Diencephalon (tissue), 1 donor: ENCODE measurements around the gene MRPL24. TPM values are rescaled to one million over a fixed set of nuclear protein-coding genes. Genes with fewer than 3 reads are reported as not detected.

Source experiments
- total RNA-seq: library from RNA; depleted of rRNA; stranded (reverse); fragments of >200 nt; gene quantifications from one replicate; pipeline ENCODE4 v1.2.3, GENCODE V29; 2014

MRPL24 gene
- total RNA-seq: 21.5 TPM

DNA sequence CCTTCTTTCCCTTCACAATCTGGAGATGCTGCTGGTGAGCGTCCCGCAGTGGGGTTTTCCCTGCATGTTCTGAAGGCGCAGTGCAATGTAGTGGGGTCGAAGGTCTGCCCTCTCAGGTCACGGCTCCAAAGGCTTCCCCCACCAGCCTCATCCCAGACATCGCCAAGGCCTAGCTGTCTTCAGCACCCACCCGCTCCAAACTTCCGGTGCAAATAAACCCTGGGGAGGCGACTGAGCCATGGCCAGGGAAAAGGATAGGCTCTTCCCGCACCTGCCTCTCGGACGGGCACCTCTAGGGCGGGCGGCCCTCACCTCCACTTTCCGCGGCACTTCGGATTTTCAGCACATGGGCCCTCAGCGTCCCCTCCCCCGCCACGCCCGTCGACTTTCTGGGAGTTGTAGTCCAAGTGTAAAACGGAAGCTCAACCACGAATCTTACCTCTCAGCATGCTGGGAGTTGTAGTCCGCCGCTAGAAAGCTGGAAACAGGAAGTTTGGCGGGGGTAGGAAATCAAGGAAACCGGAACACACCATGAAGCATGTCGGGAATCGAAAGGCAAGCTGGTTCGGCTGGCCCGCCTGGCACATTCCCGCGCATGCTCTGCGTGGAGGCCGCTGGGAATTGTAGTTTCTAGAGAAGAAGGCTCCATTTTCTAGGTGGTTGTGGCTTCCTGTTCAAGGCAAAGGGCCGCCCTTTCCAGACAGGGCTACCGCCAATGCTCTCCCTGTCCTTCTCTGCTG is at the start of gene MRPL24:
Gene MRPL24 (minus strand): TSS at position 348 of the 740 bp plus-strand sequence. CDS start 2,384 bp downstream, outside the sequence.

DNA sequence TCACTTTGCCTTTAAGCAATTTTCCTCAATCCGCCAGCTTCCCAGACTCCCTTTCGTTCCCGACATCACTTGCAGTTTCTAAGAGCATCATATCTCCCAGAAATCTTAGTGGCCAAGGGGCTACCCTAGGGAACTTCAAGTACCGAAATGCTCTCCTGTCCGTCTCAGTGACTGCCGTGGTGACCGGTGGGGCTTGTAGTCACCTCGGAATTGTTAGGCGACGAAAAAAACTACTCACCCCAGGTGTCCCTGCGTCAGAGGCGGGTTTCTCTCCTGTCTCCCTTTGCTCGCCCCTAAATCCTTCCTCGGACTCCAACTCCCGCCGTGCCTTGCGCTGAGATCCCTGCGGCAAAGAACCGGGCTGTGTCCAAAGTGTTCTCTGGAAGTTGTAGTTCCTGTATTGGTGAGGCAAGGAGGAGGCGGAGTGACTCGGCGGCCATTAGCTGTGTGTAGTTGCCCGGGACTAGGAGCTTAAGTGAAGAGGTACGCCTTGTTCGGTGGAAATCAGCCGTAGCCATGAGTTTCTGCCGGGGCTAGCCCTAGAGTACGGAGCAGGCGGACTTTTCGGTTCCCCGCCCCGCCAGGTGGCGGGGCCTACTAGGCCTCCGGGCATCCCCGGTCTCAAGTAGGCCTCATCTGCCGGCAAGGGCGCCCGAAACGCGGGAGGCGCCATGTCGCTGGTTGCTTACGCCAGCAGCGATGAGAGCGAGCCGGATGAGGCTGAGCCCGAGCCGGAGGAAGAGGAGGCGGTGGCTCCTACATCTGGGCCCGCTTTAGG is 26.4 kb upstream of the MRPL24 start, which contains the start of gene PRCC:
Gene PRCC (plus strand): TSS at position 435 of the 778 bp plus-strand sequence. CDS start 237 bp downstream, at position 672.

DNA sequence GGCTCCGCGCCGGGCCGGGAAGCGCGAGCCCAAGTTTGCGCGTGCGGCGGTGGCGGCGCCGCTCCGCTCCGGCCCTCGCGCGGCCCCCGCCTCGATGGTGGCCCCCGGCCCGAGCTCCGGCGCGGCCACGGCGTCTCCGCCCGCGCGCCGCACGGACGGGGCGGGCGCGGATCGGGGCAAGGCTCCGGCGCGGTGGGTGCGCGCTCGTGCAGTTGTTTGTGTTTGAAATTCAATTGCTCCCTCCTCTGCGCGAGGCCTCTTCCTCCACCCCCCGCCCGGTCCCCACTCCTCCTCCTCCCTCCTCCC is 10.5 kb upstream of the MRPL24 start, which contains the start of gene HDGF:
Gene HDGF (minus strand): TSS at position 225 of the 306 bp plus-strand sequence. CDS start 246 bp downstream, outside the sequence.

DNA sequence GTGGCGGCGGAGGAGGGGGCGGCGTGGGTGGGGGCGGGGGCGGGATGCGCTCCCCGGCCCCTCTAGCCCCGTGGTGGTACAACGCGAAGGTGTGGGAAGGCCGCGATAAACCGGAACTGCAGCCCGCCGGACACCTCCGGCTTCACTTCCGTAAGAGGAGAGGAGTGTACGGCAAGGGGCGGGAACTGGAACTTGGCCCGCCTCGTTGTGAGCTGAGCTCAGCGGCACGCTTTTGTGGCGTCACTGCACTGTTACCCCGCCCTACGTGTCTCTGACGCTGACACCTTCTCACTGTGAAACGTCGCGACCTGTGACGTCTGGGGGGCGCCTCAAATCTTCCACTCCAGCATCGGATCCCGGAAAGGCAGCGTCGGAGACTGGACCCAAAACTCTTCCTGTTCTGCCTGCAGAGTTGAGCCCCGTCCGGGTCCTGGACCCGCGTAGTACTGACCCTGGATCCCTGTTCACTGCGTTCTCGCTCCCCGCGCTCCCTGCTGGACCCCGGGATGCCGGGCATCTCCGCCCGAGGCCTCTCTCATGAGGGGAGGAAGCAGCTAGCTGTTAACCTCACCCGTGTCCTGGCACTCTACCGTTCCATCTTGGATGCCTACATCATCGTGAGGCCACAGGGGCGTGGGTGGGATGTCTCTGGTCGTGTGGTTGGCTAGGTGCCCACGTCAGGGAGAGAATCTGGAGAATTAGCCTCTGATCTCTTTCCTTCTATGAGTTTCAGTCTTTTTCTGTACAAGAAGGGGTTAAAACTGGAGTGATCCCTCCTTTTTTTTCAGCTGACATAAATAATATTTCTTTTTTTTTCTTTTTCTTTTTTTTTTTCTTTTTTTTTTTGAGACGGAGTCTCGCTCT is 12.1 kb downstream of the MRPL24 start, which contains the start of gene ISG20L2:
Gene ISG20L2 (minus strand): TSS at position 168 of the 864 bp plus-strand sequence. CDS start 1,114 bp downstream, outside the sequence.

DNA sequence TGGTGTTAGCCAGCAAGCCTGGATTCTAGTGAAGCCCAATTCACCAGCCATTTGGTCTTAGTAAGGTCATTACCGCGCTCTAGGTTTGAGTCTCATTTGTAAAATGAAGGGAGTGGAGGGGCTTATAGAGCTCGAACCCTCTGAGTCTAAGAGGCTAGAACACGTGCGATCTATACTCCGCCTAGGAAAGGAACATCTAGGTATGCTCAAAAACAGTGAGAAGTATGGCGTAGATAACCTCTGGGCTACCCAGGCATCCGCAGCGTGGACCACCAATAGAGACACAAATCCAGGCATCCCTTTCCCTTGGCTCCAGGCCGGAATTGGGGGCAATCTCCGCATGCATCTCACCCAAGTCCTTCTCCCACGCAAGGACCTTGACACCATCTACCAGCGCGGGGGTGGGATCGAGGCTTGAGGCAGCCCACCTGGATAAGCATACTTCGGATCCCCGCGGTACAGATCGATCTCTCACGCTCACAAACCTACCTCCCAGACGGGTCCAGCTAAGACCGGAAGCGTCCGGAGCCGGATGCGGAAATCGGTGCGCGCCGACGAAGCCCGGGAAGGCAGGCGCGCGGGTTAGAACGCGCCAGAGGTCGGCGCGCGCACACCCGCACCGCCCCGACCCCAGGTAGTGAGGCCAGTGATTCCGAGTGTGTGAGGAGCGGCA is 12.8 kb downstream of the MRPL24 start, which contains the start of gene METTL25B:
Gene METTL25B (plus strand): TSS at position 544 of the 673 bp plus-strand sequence. CDS start 636 bp downstream, outside the sequence.

DNA sequence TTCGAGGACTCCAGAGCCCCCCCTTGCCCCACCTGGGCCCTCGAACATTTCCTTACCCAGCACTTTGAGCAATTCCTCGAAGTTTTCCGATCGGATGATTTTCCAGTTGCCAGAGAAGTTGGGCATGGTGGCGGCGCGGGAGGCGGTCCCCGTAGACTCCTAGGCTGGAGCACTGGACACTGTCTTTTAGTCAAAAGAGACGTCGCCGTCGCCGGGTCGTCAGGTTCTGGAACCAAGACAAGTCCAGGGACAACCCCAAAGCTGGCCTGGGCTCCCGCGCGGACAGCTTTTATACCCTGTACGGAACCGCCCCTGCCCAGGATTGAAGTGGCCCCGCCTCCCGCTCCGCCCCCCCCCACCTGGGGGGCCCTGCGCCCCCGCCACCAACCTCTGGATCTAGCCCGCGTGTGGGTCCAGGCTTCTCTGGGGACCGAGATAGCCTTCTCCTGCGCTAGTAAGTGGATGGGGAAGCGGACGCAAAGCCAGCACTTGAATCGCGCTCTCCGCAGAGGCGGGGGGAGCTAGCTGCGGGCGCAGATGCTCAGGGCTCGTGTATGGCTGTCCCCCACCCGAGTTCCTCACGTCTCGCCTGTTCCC is 35.5 kb downstream of the MRPL24 start, which contains the start of gene CRABP2:
Gene CRABP2 (minus strand): TSS at position 263 of the 597 bp plus-strand sequence. CDS start 137 bp downstream, at position 126.

Other genes with a start within 250 kb of the MRPL24 start
- gene MEF2D, start 240.3 kb downstream of the MRPL24 start, total RNA-seq: 7.6 TPM
- 3.5 TPM for gene IQGAP3, start 168.5 kb downstream of the MRPL24 start, total RNA-seq
- gene TTC24, start 161.4 kb downstream of the MRPL24 start, total RNA-seq: not detected
- 54.0 TPM for gene NAXE, start 149.3 kb downstream of the MRPL24 start, total RNA-seq
- 11.5 TPM for gene GPATCH4, start 139.6 kb downstream of the MRPL24 start, total RNA-seq
- gene HAPLN2, start 121.7 kb downstream of the MRPL24 start, total RNA-seq: 0.23 TPM
- gene BCAN, start 99.0 kb downstream of the MRPL24 start, total RNA-seq: 219 TPM
- 48.7 TPM for gene NES, start 63.7 kb downstream of the MRPL24 start, total RNA-seq
- gene CRABP2, start 35.5 kb downstream of the MRPL24 start, total RNA-seq: 8.8 TPM
- 7.2 TPM for gene METTL25B, start 12.6 kb downstream of the MRPL24 start, total RNA-seq
- gene ISG20L2, start 12.3 kb downstream of the MRPL24 start, total RNA-seq: 15.7 TPM
- 62.7 TPM for gene HDGF, start 10.6 kb upstream of the MRPL24 start, total RNA-seq
- gene PRCC, start 26.4 kb upstream of the MRPL24 start, total RNA-seq: 28.1 TPM
- gene SH2D2A, start 75.8 kb upstream of the MRPL24 start, total RNA-seq: not detected
- gene INSRR, start 118.0 kb upstream of the MRPL24 start, total RNA-seq: 0.46 TPM
- 6.2 TPM for gene NTRK1, start 119.8 kb upstream of the MRPL24 start, total RNA-seq
- gene PEAR1, start 152.6 kb upstream of the MRPL24 start, total RNA-seq: 0.92 TPM
- 1.2 TPM for gene LRRC71, start 179.5 kb upstream of the MRPL24 start, total RNA-seq